Left ventricle myocardium inferior (tissue), 1 donor: ENCODE measurements around the gene CORO2B. TPM values are rescaled to one million over a fixed set of nuclear protein-coding genes. Genes with fewer than 3 reads are reported as not detected.

ENCODE experiments used
- DNase-seq: peaks from one replicate; pipeline ENCODE4 v3.0.0-alpha.2; 2020
- H3K27ac ChIP-seq: fragments of 200-600 bp; replicated peaks from 2 replicates; pipeline ENCODE4 v1.8.0; 2021
- H3K27me3 ChIP-seq: fragments of 200-600 bp; 2 replicates; pipeline ENCODE4 v1.8.0; 2021; ENCODE audit warnings: low read depth
- H3K36me3 ChIP-seq: fragments of 200-600 bp; 2 replicates; pipeline ENCODE4 v1.8.0; 2021
- H3K4me1 ChIP-seq: fragments of 200-600 bp; 2 replicates; pipeline ENCODE4 v1.8.0; 2021
- H3K4me3 ChIP-seq: fragments of 200-600 bp; 2 replicates; pipeline ENCODE4 v1.8.0; 2021; ENCODE audit warnings: mild to moderate bottlenecking, moderate library complexity
- H3K9me3 ChIP-seq: fragments of 200-600 bp; replicated peaks from 2 replicates; pipeline ENCODE4 v1.8.0; 2021
- CTCF ChIP-seq: fragments of 200-600 bp; IDR thresholded peaks from 2 replicates; pipeline ENCODE4 v1.8.0; 2021; ENCODE audit warnings: antibody characterized with exemption, mild to moderate bottlenecking, borderline replicate concordance
- intact Hi-C: fragments of 100-400 bp; cut with micrococcal nuclease; formaldehyde crosslinking; loops from one replicate; pipeline ENCODE4 v1.11.0; 2022
- total RNA-seq: library from RNA; stranded (reverse); fragmentation: NEBNext Ultra II Directional; extraction: Animal tissue kit (Norgen Biotek cat#: 25700); gene quantifications from one replicate; pipeline ENCODE4 v1.2.1, GENCODE V29; 2021
- donor health status: DM: no; HTN: yes; CAD: no; lungs with severe emphysema.

The CORO2B gene
- total RNA-seq, 1 donor from 2014 or later = 5.0 TPM

DNA sequence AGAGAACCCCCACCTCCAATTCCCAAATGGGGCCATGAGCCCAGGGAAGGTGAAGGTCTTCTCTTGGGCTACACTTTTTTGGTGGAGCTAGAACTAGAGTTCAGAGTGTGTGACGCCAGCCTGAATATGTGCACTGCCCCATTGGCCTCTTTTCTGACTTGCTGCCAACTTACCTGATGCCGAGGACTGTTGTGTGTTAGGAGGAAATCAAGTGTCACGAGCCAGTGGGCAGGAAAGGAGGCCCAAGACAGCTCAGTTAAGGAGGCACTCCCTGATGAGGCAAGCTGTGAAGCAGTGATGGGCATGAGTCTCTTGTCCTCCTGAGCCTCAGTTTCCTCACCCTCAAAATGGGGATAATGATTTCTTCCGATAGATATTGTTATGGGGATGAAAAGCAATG, 134.1 kb downstream of the CORO2B start:
- TF ChIP-seq CTCF = no peak
- peaks cover 26% of the 10 kb centered on the region for H3K36me3 ChIP-seq
- H3K27ac ChIP-seq = no peak overlapping the region
- intact Hi-C loops = no loop called here
- no peak overlapping the region for H3K4me3 ChIP-seq
- no peak for DNase-seq
- peaks cover 24% of the 10 kb centered on the region for H3K4me1 ChIP-seq
- no peaks in the 10 kb centered on the region for H3K9me3 ChIP-seq
- no peaks in the 10 kb centered on the region for H3K27me3 ChIP-seq

- H3K36me3 ChIP-seq = peaks cover 26% of the 10 kb centered on the region
- no peaks in the 10 kb centered on the region for H3K9me3 ChIP-seq
- H3K27me3 ChIP-seq = no peaks in the 10 kb centered on the region
- intact Hi-C loops = no loop called here
- no peak overlapping the region for H3K4me3 ChIP-seq
- H3K4me1 ChIP-seq = peaks cover 14% of the 10 kb centered on the region
- H3K27ac ChIP-seq = no peak overlapping the region
- no peak for TF ChIP-seq CTCF
- DNase-seq = no peak
These were observed 135.1 kb downstream of the CORO2B start for GRCh38 chr15:68713874-68714273.

GRCh38 chr15:68715111-68715510, 136.3 kb downstream of the CORO2B start:
- intact Hi-C loops = no loop called here
- H3K9me3 ChIP-seq = no peaks in the 10 kb centered on the region

DNA sequence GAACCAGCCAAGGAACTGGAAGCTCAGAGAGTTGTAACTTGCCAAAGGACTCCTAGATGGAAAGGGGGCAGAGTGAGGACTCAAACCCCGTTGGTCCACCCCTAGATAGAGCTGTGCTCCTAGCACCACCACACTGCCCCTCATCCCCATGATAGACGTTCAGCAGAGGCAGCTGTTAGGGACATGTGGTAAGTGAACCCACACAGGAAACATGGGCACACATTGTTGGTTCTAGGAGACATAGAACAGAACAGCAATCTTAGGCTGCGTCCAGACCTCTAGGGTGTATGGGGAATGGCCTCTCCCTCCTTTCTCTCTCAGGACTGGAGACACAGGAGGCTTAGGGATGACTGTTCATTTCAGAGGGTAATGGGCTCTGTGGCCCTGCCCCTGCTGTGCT, 139.2 kb downstream of the CORO2B start:
- H3K9me3 ChIP-seq = no peaks in the 10 kb centered on the region
- no peak for DNase-seq
- H3K4me1 ChIP-seq = no peaks in the 10 kb centered on the region
- H3K36me3 ChIP-seq = peaks cover 21% of the 10 kb centered on the region
- no peak for TF ChIP-seq CTCF
- H3K27ac ChIP-seq = no peak overlapping the region
- intact Hi-C loops = no loop called here
- no peak overlapping the region for H3K4me3 ChIP-seq
- H3K27me3 ChIP-seq = no peaks in the 10 kb centered on the region

More at GRCh38 chr15:68715111-68715510, 136.3 kb downstream of the CORO2B start:
- Histone ChIP-seq H3K4me3 (no peak overlapping the region), H3K4me1 (peaks cover 6% of the 10 kb centered on the region), H3K27me3 (no peaks in the 10 kb centered on the region), H3K27ac (no peak overlapping the region), H3K36me3 (peaks cover 26% of the 10 kb centered on the region)
- DNase-seq = no peak
- TF ChIP-seq CTCF = no peak

DNA sequence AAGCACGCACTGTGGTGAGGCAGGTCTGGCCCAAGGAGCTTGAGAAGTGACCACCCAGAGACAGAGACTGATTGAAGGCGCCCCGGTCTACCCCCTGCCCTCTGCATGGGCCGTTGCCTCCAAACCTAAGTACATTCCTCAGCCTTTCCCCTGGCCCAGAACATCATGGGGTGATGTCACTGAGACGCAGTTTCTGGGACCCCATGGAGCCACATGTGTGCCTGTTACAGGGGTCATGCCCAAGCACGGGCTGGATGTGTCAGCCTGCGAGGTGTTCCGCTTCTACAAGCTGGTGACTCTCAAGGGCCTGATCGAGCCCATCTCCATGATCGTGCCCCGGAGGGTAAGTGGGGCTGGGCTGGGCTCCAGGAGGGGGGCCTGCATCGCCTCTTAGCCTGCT, 139.7 kb downstream of the CORO2B start:
- no peak overlapping the region for H3K4me3 ChIP-seq
- no peak for DNase-seq
- intact Hi-C loops = no loop called here
- H3K4me1 ChIP-seq = no peaks in the 10 kb centered on the region
- H3K9me3 ChIP-seq = no peaks in the 10 kb centered on the region
- peaks cover 18% of the 10 kb centered on the region for H3K36me3 ChIP-seq
- TF ChIP-seq CTCF = no peak
- no peak overlapping the region for H3K27ac ChIP-seq
- H3K27me3 ChIP-seq = no peaks in the 10 kb centered on the region

DNA sequence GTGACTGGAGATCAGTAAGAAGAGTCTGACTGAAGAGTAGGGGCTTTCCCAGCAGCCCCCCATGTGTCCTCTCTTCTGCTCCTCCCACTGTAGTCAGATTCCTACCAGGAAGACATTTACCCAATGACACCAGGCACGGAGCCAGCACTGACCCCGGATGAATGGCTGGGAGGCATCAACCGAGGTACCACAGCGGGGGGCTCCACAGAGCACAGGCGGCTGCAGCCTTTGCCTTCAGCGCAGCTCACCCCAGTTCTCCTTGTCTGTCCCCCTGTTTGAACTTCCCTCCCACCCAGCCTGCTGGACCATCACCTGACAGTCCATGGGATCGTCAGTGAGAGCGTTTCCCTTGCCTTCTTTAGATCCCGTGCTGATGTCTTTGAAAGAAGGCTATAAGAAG, 140.3 kb downstream of the CORO2B start:
- no peak overlapping the region for H3K27ac ChIP-seq
- intact Hi-C loops = no loop called here
- no peak overlapping the region for H3K4me3 ChIP-seq
- peaks cover 12% of the 10 kb centered on the region for H3K36me3 ChIP-seq
- TF ChIP-seq CTCF = no peak
- no peak for DNase-seq
- H3K9me3 ChIP-seq = no peaks in the 10 kb centered on the region
- no peaks in the 10 kb centered on the region for H3K4me1 ChIP-seq
- H3K27me3 ChIP-seq = no peaks in the 10 kb centered on the region
